ENCODE data around the gene FRMD3.

Gene FRMD3

GRCh38 chr9:83218411-83219090 lies 319.6 kb downstream of the FRMD3 start:
- DNase-seq: no peak

GRCh38 chr9:83209188-83209731 lies 328.9 kb downstream of the FRMD3 start:
- DNase-seq: no peak

GRCh38 chr9:83208065-83208850 lies 329.9 kb downstream of the FRMD3 start:
- DNase-seq: no peak

GRCh38 chr9:83204047-83204446 lies 334.2 kb downstream of the FRMD3 start:
- no peak for DNase-seq

GRCh38 chr9:83200531-83200930 lies 337.7 kb downstream of the FRMD3 start:
- no peak for DNase-seq

- no peak for DNase-seq
Observed at GRCh38 chr9:83199832-83200231, 338.4 kb downstream of the FRMD3 start.

GRCh38 chr9:83199240-83199639 lies 339.0 kb downstream of the FRMD3 start:
- DNase-seq: no peak

- DNase-seq: no peak
Observed at GRCh38 chr9:83198371-83198770, 339.8 kb downstream of the FRMD3 start.

GRCh38 chr9:83197591-83197990 lies 340.6 kb downstream of the FRMD3 start:
- DNase-seq: no peak

GRCh38 chr9:83196946-83197345 lies 341.3 kb downstream of the FRMD3 start:
- DNase-seq: no peak
